HCT116 (cell line): ENCODE data around the gene IFI27.

Experiments
- CBX3 ChIP-seq: IDR thresholded peaks from 2 replicates; pipeline ENCODE4 v1.6.1; 2012; ENCODE audit warnings: low read depth
- CEBPB ChIP-seq: IDR thresholded peaks from 2 replicates; pipeline ENCODE4 v1.6.1; 2012; ENCODE audit warnings: low read depth
- EZH2 ChIP-seq: fragments of 200-600 bp; sonication (generic); IDR thresholded peaks from 2 replicates; pipeline ENCODE4 v1.6.1; 2017; ENCODE audit warnings: antibody characterized with exemption, mixed run types
- EZH2phosphoT487 ChIP-seq: fragments of 200-600 bp; IDR thresholded peaks from 2 replicates; pipeline ENCODE4 v1.6.1; 2018; ENCODE audit warnings: antibody characterized with exemption, borderline replicate concordance
- FOSL1 ChIP-seq: IDR thresholded peaks from 2 replicates; pipeline ENCODE4 v1.6.1; 2012; ENCODE audit warnings: low read depth
- MAX ChIP-seq: IDR thresholded peaks from 2 replicates; pipeline ENCODE4 v1.6.1; 2012
- POLR2A ChIP-seq: IDR thresholded peaks from 2 replicates; pipeline ENCODE4 v1.7.0; 2011; ENCODE audit warnings: borderline replicate concordance; ENCODE audit not compliant: insufficient read depth, insufficient read length; ENCODE audit errors: extremely low read depth
- RAD21 ChIP-seq: IDR thresholded peaks from 2 replicates; pipeline ENCODE4 v1.6.1; 2012; ENCODE audit warnings: low read depth, mild to moderate bottlenecking
- SIN3A ChIP-seq: IDR thresholded peaks from 2 replicates; pipeline ENCODE4 v1.6.1; 2012; ENCODE audit warnings: low read depth
- ZFX ChIP-seq: fragments of 450-650 bp; IDR thresholded peaks from 2 replicates; pipeline ENCODE4 v1.6.1; 2017
- ZNF274 ChIP-seq: fragments of 200-500 bp; sonication (Bioruptor generic); IDR thresholded peaks from 2 replicates; pipeline ENCODE4 v1.6.1; 2014; ENCODE audit warnings: mild to moderate bottlenecking, low read depth, low read length, inconsistent platforms
- TF ChIP-seq, protein P1 (sequence below): IDR thresholded peaks from 2 replicates; pipeline ENCODE4 v1.6.1; 2012; ENCODE audit warnings: low read depth
- TF ChIP-seq, protein P2 (sequence below), 3 experiments: fragments of 200-600 bp in 1 of 3; sonication (generic) in 1 of 3; IDR thresholded peaks in 2 of 3; conservative IDR thresholded peaks in 1 of 3; 2 replicates each; pipeline ENCODE4 v1.5.1; 2012 to 2017; ENCODE audit warnings: low read depth in 2 of 3, low read length in 2 of 3, antibody characterized with exemption in 1 of 3, borderline replicate concordance in 1 of 3, control low read depth in 1 of 3, mild to moderate bottlenecking in 1 of 3, mixed read lengths in 1 of 3, mixed run types in 1 of 3, moderate library complexity in 1 of 3; ENCODE audit not compliant: insufficient read depth in 1 of 3

GRCh38 chr14:94162466-94162865 is 51.9 kb downstream of the IFI27 start:
- TF ChIP-seq, protein P1, sequence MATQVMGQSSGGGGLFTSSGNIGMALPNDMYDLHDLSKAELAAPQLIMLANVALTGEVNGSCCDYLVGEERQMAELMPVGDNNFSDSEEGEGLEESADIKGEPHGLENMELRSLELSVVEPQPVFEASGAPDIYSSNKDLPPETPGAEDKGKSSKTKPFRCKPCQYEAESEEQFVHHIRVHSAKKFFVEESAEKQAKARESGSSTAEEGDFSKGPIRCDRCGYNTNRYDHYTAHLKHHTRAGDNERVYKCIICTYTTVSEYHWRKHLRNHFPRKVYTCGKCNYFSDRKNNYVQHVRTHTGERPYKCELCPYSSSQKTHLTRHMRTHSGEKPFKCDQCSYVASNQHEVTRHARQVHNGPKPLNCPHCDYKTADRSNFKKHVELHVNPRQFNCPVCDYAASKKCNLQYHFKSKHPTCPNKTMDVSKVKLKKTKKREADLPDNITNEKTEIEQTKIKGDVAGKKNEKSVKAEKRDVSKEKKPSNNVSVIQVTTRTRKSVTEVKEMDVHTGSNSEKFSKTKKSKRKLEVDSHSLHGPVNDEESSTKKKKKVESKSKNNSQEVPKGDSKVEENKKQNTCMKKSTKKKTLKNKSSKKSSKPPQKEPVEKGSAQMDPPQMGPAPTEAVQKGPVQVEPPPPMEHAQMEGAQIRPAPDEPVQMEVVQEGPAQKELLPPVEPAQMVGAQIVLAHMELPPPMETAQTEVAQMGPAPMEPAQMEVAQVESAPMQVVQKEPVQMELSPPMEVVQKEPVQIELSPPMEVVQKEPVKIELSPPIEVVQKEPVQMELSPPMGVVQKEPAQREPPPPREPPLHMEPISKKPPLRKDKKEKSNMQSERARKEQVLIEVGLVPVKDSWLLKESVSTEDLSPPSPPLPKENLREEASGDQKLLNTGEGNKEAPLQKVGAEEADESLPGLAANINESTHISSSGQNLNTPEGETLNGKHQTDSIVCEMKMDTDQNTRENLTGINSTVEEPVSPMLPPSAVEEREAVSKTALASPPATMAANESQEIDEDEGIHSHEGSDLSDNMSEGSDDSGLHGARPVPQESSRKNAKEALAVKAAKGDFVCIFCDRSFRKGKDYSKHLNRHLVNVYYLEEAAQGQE = no peak
- no peak for TF ChIP-seq CBX3
- TF ChIP-seq, protein P2, sequence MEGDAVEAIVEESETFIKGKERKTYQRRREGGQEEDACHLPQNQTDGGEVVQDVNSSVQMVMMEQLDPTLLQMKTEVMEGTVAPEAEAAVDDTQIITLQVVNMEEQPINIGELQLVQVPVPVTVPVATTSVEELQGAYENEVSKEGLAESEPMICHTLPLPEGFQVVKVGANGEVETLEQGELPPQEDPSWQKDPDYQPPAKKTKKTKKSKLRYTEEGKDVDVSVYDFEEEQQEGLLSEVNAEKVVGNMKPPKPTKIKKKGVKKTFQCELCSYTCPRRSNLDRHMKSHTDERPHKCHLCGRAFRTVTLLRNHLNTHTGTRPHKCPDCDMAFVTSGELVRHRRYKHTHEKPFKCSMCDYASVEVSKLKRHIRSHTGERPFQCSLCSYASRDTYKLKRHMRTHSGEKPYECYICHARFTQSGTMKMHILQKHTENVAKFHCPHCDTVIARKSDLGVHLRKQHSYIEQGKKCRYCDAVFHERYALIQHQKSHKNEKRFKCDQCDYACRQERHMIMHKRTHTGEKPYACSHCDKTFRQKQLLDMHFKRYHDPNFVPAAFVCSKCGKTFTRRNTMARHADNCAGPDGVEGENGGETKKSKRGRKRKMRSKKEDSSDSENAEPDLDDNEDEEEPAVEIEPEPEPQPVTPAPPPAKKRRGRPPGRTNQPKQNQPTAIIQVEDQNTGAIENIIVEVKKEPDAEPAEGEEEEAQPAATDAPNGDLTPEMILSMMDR (IDR thresholded peaks at IDR 0.05 in 2 of 3, conservative IDR thresholded peaks at IDR 0.05 in 1 of 3; ENCODE audit: borderline replicate concordance in 1 of 3, insufficient read depth in 1 of 3, low read depth in 2 of 3, low read length in 2 of 3) = no peak
- no peak for TF ChIP-seq POLR2A
- no peak for TF ChIP-seq SIN3A
- no peak for TF ChIP-seq CEBPB
- no peak for TF ChIP-seq FOSL1
- TF ChIP-seq EZH2phosphoT487 = no peak
- TF ChIP-seq EZH2 = no peak
- TF ChIP-seq ZNF274 = no peak
- no peak for TF ChIP-seq RAD21
- no peak for TF ChIP-seq ZFX
- no peak for TF ChIP-seq MAX
